Neural cell (in vitro differentiated cells): Measurements from ENCODE around the gene PTPN9.

ENCODE experiments used
- CTCF ChIP-seq: fragments of 450-650 bp; IDR thresholded peaks from 2 replicates; pipeline ENCODE4 v1.5.1; 2014; ENCODE audit warnings: antibody characterized with exemption, mild to moderate bottlenecking, moderate library complexity; ENCODE audit not compliant: poor library complexity, severe bottlenecking
- EP300 ChIP-seq: fragments of 450-650 bp; conservative IDR thresholded peaks from 2 replicates; pipeline ENCODE4 v1.6.1; 2014; ENCODE audit warnings: antibody characterized with exemption, mild to moderate bottlenecking, moderate library complexity; ENCODE audit not compliant: poor library complexity, severe bottlenecking
- EZH2 ChIP-seq: fragments of 200-600, 300-800 bp; shearing (Covaris generic), sonication (generic); IDR thresholded peaks from 2 replicates; pipeline ENCODE4 v1.6.1; 2014; ENCODE audit warnings: antibody characterized with exemption, low read length, borderline replicate concordance, mild to moderate bottlenecking; ENCODE audit not compliant: insufficient read depth, poor library complexity, severe bottlenecking
- POLR2AphosphoS5 ChIP-seq: IDR thresholded peaks from 2 replicates; pipeline ENCODE4 v1.6.1; 2012
- RAD21 ChIP-seq: fragments of 450-650 bp; conservative IDR thresholded peaks from 2 replicates; pipeline ENCODE4 v1.6.1; 2014; ENCODE audit warnings: antibody characterized with exemption, mild to moderate bottlenecking, moderate library complexity
- TAF1 ChIP-seq: IDR thresholded peaks from 2 replicates; pipeline ENCODE4 v1.6.1; 2012; ENCODE audit warnings: low read depth
- TF ChIP-seq, protein P1 (sequence below): IDR thresholded peaks from 2 replicates; pipeline ENCODE4 v1.6.1; 2012; ENCODE audit warnings: borderline replicate concordance

DNA sequence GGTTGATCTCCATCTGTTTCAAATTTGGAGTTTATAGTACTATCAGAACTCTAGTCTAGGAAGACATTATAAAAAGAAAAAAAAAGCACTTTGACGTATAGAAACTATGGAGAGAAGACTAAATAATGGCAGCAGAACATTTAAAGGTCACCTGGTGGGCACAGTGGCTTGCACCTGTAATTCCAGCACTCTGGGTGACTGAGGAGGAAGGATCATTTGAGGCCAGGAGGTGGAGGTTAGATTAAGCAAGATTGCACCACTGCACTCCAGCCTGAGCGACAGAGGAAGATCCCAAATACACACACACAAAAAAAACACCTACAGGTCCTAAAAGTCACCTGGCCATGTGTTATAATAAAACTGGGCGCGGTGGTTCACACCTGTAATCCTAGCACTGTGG, 141.4 kb downstream of the PTPN9 start:
- TF ChIP-seq TAF1, result no peak
- TF ChIP-seq CTCF, result no peak
- no peak for TF ChIP-seq RAD21
- TF ChIP-seq POLR2AphosphoS5, result no peak
- no peak for TF ChIP-seq EZH2
- TF ChIP-seq, protein P1, sequence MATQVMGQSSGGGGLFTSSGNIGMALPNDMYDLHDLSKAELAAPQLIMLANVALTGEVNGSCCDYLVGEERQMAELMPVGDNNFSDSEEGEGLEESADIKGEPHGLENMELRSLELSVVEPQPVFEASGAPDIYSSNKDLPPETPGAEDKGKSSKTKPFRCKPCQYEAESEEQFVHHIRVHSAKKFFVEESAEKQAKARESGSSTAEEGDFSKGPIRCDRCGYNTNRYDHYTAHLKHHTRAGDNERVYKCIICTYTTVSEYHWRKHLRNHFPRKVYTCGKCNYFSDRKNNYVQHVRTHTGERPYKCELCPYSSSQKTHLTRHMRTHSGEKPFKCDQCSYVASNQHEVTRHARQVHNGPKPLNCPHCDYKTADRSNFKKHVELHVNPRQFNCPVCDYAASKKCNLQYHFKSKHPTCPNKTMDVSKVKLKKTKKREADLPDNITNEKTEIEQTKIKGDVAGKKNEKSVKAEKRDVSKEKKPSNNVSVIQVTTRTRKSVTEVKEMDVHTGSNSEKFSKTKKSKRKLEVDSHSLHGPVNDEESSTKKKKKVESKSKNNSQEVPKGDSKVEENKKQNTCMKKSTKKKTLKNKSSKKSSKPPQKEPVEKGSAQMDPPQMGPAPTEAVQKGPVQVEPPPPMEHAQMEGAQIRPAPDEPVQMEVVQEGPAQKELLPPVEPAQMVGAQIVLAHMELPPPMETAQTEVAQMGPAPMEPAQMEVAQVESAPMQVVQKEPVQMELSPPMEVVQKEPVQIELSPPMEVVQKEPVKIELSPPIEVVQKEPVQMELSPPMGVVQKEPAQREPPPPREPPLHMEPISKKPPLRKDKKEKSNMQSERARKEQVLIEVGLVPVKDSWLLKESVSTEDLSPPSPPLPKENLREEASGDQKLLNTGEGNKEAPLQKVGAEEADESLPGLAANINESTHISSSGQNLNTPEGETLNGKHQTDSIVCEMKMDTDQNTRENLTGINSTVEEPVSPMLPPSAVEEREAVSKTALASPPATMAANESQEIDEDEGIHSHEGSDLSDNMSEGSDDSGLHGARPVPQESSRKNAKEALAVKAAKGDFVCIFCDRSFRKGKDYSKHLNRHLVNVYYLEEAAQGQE, result no peak
- TF ChIP-seq EP300, result no peak
